ENCODE measurements around the gene ST14.

Gene ST14

DNA sequence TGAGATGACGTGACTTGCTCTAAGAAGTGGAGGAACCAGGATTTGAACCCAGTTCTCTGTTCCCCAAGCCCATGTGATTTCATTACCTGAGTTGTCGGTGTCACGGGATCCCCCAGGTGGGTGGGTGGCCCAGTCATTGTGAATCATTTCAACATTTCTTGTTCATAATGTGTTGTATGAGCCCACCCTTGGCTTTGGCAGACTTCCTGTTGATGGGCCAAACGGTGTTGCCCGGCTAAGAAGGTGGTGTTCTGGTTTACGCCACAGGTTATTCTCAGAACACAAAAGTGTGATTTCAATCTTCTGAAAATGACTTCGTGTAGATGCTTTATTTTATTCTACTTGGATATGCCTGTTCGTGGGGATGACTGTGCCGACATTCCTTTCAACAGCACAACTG is 21.6 kb upstream of the ST14 start:
- DNase-seq: no peak

DNA sequence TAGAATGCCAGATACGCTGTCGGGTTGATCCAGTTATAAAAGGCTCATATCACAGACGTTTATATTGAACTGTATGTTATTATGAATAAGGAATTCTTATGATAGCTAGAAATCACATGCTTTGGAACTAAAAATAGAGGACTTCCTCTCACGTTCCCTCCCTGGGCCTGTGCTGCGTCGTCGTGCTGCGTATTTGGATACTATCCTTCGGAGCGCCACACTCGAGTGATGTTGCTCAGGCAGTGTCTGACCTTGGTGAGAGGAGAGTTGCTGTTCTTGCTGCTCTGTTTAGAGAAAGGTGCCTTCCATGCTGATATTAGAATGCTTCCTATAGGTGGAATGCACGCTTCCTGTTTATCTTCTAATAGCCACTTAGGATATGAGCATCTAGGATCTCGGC is 20.2 kb upstream of the ST14 start:
- no peak for DNase-seq

DNA sequence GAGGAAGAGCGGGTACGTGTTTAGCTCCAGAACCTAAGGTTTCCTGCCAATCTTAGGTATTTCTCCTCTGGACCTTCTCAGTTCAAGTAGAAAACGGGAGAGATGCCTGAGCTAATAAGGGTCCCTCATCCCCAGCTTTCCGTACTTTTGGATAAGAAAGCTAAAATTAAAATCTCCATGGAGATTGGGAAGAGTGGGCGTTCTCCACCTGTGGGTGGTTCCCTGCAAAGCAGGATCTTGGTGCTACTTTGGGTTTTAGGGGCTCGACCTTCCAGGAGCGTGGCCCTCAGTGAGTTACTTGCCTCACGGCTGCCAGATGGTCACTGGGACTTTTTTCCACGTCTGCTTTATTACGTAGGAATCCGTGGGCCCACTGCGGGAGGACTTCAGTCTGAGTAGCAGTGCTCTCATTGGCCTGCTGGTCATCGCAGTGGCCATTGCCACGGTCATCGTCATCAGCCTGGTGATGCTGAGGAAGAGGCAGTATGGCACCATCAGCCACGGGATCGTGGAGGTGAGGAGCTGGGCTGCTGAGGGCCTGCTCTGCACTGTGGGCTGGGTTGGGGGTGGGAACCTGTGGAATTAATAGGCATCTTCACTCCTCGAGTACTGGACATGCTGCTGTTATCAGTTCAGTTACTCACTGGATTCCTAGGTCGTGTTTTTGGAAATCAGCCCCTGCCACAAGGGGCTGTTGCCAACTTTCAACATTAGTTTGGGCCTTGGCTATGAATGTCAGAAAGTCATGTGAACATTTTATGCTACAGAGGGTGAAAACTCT is 17.8 kb upstream of the ST14 start:
- no peak for DNase-seq

DNA sequence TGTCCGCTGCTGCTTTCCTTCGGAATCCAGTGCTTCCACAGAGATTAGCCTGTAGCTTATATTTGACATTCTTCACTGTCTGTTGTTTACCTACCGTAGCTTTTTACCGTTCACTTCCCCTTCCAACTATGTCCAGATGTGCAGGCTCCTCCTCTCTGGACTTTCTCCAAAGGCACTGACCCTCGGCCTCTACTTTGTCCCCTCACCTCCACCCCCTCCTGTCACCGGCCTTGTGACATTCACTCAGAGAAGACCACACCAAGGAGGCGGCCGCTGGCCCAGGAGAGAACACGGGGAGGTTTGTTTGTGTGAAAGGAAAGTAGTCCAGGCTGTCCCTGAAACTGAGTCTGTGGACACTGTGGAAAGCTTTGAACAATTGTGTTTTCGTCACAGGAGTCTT is 15.4 kb upstream of the ST14 start:
- no peak for DNase-seq

DNA sequence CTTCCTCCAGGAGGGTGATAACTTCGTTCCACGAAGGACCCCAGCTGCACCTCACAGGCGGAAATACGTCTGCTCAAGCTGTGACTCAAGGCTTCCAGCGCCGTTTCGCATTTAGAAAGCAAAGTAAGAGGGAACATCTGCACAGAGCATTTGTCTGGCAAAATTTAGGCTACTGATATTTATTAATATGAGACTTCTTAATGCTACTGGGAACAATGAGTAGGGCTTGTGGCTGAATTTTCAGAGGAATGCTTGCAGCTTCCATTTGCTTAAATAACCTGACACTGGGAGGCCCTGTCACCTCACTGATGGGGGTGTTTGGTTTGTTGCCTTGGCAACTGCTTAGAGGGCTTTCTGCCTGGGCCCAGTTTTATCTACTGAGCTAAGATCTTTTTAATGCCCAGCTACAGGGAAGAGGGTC is 14.7 kb upstream of the ST14 start:
- DNase-seq: no peak

DNA sequence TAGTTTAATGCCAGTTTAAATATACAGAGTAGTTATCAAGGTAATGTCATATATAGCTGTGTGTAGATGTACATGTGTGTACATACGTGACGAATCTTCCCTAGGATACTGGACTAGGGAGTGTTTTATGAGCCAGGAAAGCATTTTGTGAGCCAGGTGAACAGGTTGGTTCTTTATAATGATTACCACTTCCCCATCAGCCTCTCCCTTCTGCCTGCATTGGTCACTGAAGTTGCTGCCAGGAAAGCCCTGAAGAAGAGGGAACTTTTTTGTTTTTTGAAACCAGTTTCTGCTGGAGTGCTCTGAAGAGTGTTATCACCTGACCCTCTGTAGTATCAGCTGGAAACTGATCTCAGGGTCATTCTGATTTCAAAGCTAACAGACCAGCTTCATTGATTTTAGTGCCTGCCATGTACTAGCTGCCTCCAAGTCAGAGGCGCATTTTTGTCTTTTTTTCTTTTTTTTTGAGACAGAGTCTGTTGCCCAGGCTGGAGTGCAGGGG is 14.2 kb upstream of the ST14 start:
- DNase-seq: no peak

DNA sequence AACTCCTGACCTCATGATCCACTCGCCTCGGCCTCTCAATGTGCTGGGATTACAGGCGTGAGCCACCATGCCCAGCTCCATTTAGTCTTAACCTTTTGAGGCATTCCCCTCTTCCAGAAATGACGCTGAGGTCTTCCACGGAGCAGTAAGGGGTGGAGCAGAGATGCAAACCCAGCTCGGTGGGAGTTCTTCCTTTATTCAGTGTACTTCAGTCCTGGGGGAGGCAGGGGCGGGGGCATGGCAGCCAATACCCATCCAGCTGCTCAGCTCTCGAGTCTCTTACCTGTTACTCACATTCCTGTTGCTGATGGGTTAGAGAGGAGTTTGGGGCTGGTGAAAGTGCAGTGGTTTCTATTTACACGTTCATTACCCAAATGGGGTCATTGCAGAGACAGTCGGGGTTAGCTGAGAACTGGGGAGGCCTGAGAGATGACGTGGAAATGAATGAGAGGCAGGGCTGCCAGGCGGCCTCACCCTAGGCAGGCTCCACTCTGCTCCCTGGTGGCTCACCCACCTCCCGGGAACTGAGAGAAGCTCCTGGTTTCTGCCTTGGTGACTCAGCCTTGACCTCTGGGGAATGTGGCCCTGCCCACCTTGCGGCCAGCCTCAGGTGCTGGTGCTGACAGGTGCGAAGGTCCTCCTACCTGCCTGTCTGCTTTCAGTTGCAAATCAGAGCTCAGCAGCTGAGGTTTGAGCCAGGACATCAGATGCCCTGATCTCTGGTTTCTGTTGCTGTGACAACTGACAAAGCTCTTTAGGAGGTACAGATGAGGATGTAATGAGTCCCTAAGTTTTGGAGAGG is 13.4 kb upstream of the ST14 start:
- peak; percentile 87 for DNase-seq

DNA sequence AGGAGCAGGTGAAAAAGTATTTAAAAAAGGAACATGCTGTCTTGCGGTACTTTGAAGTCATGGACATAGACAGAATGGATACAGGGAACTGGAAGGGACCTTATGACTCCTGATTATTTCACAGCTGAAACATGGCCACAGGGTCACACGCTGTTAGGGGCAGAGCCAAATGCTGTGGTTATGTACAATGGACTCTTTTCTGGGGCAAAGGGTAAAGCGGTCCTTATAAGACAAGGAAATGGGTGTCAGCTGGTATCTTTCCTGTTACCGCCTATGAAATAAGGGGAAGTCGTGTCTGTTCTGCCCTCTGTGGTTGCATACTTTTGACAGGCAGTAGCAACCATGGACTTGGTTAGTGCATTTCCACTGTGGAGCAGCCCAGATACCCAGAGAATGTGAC is 12.8 kb upstream of the ST14 start:
- DNase-seq: peak; percentile 57

DNA sequence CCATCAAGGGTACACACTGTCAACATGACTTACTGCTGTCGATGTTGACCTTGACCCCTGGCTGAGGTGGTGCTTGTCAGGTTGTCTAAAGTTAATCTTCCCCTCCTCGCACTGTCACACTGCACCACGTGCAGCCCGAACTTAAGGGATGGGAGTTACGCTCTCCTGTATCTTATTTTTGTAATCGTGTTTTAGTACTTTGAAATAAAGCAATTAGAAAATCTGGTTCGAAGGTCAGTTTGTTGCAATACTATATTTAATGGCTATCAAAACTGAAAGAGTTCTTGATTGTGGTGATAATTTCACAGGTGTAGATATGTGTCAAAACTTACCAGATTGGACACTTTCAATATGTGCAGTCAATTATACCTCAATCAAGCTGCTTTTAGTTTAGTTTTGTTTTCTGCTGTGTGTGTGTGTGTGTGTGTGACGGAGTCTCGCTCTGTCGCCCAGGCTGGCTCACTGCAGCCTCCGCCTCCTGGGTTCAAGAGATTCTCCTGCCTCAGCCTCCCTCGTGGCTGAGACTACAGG is 10.7 kb upstream of the ST14 start:
- DNase-seq: no peak

DNA sequence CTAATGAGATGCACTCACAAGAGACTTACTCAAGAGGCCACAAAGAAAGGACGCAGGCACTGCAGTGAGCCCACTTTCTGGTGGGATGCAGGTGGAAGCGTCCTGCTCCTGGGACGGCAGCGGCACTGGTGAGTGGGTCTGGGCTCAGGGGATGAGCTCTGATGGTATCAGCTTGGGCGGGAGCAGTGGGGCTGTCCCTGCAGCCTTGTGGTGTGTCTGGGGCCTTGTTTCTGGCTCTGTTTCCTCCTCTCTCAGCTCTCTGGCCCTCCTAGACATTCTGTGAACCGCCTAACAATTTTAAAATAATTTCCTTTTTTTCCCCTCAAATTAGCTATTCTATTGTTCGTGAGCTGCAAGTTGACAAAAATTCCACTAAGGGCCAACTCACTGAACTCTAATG is 8.8 kb upstream of the ST14 start:
- DNase-seq: no peak

DNA sequence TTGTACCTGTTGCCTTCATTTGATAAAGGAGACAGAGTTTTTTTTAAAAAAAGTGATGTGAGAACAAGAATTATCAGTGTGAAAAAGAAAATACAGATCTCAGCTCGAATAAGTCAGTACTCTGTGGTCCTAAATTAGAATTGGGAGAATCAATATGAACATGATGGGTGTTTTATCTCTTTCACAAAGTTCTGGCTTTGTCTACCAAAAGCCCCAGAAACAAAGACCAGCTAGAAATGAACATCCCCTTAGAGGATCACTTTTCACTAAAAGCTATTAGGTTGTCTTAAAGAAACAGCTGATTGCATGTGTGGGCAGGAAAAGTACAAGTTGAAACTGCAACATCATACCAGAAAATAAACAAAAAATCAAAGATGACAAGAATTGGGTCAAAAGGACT is 8.4 kb upstream of the ST14 start:
- DNase-seq: no peak

DNA sequence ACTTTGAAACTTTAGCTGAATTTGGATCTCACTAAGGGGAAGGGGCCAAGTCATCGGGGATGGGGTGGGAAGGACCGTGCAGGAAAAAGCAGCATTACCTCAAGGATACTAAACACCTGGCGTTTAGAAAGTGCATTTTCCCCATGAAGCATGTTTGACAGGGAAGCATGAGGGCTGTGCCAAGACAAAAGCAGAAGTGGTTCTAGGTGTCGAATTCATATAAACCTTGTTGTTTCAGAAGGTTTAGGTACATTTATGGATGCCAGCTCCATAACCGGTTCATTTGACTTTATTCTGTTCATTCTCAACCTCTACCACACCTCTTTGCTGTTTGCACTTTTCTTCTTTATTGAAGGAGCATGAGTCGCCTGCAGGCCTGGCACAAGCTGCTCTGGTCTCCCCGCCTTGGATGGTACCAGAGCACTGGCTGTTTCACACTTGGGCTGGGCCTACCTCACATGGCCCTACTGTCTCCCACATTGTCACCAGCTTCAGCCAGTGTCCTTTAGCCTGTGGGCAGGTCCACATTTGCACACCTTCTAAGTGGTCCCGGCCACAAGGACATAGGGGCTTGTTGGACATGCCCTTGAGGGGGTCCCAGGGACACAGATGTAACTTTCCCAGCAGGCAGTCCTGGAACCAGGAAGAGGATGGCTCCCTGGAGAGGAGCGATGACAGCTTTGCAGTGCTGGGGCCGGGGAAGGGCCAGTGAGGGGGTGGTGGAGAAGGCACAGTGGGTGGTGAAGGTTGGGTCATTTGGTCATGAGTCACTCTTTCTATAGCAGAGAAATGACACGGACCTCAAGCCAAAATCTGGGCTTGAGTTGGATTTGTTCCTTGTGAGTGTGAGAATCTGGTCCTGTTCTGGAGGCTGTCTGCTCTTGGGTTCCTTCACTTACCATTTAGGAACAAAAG is 3.2 kb upstream of the ST14 start:
- DNase-seq: peak; percentile 42

DNA sequence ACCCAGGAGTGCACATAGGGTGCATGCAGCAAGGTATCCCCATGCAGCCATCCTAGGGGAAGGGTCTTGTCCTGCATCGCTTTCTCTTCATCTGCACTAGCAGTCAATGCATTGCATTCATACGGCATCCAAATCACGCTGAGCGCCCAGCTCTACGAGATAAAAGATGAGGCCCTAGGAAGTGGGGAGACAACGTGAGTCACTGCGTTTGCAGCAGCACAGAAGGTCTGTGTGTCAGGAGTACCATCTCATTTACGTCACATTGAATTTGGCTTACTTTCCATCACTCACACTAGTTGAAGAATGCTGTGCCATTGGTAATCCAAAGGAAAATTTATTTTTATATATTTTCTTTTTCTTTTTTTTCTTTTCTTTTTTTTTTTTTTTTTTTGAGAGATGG is 2.5 kb upstream of the ST14 start:
- no peak for DNase-seq

DNA sequence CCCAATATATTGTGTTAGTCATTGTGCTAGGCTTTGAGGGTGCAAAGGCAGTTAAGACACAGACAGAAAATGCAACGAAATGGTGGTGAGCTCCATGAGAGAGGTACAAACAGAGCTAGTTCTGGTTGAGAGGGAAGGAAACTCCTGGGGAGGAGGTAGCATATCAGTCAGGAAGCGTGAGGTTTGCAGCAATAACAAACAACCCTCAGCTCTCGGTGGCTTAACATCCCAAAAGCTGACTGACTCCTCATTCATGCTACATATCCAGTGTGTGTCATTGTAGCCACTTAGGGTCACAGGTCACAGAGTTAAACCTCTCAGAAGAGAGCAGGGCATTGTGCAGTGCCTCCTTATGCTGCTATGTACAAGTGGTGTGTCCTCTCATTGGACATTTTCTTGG is 1.7 kb upstream of the ST14 start:
- no peak for DNase-seq

DNA sequence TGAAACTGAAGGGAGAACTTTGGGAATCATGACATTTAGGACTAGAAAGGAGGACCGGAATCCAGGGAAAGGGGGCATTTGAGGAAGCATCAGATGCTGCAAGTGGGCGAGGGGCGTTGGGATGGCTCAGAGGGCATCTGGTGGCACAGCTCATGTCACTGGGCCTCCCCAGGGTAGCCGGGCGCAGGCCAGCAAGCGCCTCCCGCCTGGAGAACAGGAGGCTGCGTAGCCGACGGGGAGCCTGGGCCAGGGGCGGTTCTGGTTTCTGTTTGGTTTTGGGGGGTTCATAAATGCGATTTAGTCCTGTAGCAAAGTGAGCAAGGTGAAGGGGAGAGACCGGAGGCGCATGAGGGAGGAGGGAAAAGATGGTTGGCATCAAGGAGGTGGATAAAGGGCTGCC is 443 bp upstream of the ST14 start:
- DNase-seq: no peak

DNA sequence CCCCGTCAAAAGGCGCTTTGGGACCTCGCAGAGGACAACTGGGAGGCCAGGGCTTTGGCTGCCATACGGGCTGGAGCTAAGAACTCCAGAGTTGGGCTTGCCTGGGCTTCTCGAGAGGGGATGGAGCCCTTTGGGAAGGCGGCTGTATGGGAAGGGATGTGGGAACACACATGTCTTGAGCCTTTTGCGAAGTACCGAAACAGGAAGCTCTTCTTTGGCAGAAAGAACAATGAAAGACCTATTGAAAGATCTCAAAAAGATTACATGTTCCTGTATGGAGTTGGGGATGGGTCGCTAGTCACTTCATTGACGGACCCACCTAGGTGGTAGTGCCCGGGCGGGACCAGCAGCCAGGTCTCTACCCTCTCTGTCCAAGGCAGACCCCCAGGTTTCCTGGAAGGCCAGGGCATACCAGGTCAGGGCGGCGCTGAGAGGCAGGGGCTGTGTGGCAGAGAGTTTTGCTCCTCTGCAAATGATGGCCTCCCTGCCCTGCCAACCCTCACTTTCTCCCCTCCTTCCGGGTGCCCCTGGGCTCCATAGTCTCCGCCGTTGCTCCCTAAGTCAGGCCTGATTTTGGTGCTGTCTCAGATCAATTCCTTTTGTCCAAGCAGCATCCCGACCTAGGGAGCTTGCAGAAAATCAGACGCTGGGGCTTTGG is 1.0 kb downstream of the ST14 start:
- no peak for DNase-seq

DNA sequence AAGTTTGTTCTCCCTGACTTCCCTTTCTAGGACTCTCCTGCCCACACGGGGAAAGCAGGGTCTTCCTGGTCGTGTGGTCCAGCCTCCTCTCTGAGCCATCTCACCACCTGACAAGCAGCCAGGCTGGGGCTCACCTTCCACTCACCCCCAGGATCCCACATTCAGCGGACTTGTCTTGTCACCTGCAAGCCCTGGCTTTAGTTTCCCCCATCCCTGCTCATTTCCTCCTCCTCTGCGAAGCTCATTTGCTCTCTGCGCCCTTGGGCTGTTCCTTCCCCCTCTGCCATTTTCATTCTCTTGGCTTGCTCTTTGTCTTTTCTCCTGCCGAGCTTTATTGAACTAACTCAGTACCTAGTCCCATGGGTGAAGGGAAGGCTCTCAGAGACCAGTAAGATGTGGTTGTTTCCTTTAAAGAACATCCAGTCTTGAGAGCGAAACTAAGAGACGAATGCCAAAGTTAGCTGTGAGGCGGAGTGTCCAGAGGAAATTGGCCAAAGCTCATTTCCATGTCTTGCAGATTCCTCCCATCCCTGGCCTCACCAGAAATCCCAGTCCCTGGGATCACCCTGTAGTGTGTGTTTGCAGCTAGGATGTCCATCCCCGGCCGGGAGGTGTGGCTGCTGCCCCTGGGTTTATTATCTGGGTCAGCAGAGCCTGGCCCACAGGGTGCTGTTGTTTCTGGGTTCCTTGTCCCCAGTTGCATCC is 2.0 kb downstream of the ST14 start:
- peak; percentile 58 for DNase-seq

DNA sequence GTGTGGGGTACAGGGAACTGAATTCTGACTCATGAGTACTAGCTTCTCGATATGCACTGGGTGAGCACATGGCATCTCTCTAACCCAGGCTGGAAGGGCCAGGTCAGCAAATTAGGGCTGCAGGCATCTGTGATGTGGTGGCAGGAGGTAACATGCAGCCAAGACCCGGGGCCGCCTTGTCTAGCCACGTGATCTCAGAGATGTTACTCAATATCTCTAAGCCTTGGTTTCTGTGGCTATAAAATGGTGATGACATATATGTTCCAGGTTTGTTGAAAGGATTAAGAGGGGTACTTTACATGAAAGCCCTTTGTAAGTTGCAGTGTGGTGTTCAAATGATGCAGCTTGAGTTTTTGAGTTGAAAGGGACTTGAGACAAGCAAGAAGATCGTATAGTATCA is 3.2 kb downstream of the ST14 start:
- peak; percentile 93 for DNase-seq

DNA sequence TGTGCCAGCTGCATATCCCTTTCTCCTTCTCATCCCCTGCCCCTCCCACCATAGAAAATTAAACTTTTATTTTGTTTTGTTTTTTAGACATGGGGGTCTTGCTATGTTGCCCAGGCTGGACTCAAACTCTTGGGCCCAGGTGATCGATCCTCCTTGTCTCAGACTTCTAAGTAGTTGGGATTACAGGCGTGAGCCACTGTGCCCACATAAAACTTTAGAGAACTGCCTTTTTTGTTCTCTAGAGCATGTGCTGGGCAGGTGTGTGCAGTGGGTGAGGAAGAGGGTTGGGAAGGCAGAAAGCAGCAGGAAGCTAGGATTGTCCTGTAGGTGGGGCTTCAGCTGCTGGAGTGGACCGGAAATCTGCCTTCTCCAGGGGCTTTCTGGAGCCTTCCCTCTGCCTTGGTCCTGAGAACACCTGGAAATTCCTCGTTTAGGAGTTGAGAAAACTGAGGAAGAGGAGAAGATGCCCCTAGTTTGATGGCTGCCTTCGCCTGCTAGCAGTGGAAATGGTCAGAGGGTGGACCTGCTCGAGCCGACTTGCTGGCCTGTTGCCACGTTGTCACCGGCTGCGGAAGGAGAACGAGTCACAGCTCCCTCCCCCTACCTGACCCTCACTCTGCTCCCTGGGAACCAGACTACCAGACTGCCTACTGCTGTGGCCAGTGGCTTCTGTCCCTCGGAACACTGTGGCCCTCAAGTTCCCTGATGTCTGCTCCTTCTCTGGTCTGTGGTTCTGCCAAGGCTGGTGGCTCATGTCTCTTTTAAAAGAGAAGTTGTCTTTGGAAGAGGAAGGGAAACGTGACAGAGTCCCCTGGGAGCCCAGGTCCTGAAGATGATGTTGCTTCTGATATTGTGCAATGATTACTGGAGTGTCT is 4.0 kb downstream of the ST14 start:
- peak; percentile 65 for DNase-seq

DNA sequence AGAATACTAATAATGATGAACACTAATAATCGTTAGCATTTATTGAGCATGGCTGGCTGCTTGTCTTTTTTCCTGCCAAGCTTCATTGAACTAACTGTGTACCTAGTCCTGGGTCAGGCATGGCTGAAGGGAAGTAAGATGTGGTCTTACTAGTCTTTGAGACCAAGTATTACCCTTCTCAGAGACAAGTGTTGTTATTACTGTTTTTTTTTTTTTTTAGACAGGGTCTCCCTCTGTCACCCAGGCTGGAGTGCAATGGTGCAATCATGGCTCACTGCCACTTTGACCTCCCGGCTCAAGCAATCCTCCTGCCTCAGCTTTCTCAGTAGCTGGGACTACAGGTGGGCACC is 4.6 kb downstream of the ST14 start:
- DNase-seq: no peak
